ENCODE data around the gene ESR2. TPM values are rescaled to one million over a fixed set of nuclear protein-coding genes. Genes with fewer than 3 reads are reported as not detected.

Gene ESR2
- total and polyA plus RNA-seq, 2 of the 8 experiments (the other 6 are each of a cell fraction or from before 2014, with no cell fraction given), result 0.19 to 0.23 TPM

- POLR2A ChIA-PET (ENCODE audit: partially characterized antibody), result no interaction called here
- TF ChIP-seq KDM4A (IDR thresholded peaks at IDR 0.05; ENCODE audit: low read depth, low read length, severe bottlenecking), result no peak
- no peak for TF ChIP-seq RFX5 (IDR thresholded peaks at IDR 0.05; ENCODE audit: borderline replicate concordance, low read depth, low read length)
- TF ChIP-seq CEBPB (IDR thresholded peaks at IDR 0.05; ENCODE audit: low read depth, low read length), result no peak
- TF ChIP-seq KDM5A (IDR thresholded peaks at IDR 0.05; ENCODE audit: low read length), result no peak
- no peak for TF ChIP-seq BCL11A (IDR thresholded peaks at IDR 0.05; ENCODE audit: low read depth in 2 of 2, low read length in 2 of 2)
- no peak for TF ChIP-seq SUZ12 (IDR thresholded peaks at IDR 0.05; ENCODE audit: low read length)
- no peak for TF ChIP-seq SP1 (IDR thresholded peaks at IDR 0.05; ENCODE audit: low read depth, low read length)
- TF ChIP-seq PHF8 (conservative IDR thresholded peaks at IDR 0.05; ENCODE audit: low read depth, low read length), result no peak
- TF ChIP-seq SIX5 (IDR thresholded peaks at IDR 0.05; ENCODE audit: low read depth, low read length), result no peak
- TF ChIP-seq USF2 (IDR thresholded peaks at IDR 0.05; ENCODE audit: low read length), result no peak
- no peak for TF ChIP-seq YY1 (IDR thresholded peaks at IDR 0.05; ENCODE audit: low read depth, low read length)
- TF ChIP-seq SIN3A (conservative IDR thresholded peaks at IDR 0.05 in 1 of 2, IDR thresholded peaks at IDR 0.05 in 1 of 2; ENCODE audit: low read depth in 1 of 2, low read length in 2 of 2), result no peak
- no peak for TF ChIP-seq HDAC2 (IDR thresholded peaks at IDR 0.05; ENCODE audit: borderline replicate concordance in 1 of 2, low read depth in 2 of 2, low read length in 2 of 2)
- no peak for TF ChIP-seq GABPA (IDR thresholded peaks at IDR 0.05; ENCODE audit: borderline replicate concordance, insufficient read depth, low read length)
These were observed 205.6 kb downstream of the ESR2 start for GRCh38 chr14:64088647-64088964.

More at GRCh38 chr14:64088647-64088964, 205.6 kb downstream of the ESR2 start:
- Histone ChIP-seq H2BK5ac (ENCODE audit: low read depth, low read length) (no peak overlapping the region), H3K4ac (replicated peaks; ENCODE audit: insufficient read length, low read depth, low read length) (no peak overlapping the region), H2AFZ (ENCODE audit: low read length) (no peak overlapping the region), H3K18ac (ENCODE audit: extremely low read depth, low read length) (no peak overlapping the region), H4K5ac (ENCODE audit: insufficient read length, low read depth, low read length) (no peak overlapping the region), H3K4me2 (ENCODE audit: insufficient read depth in 1 of 2, low read depth in 2 of 2, low read length in 2 of 2) (no peak overlapping the region), H3K56ac (replicated peaks; ENCODE audit: insufficient read length, low read depth, low read length) (no peak overlapping the region), H4K8ac (ENCODE audit: extremely low read depth, insufficient read depth, low read length) (no peak overlapping the region), H4K91ac (replicated peaks; ENCODE audit: insufficient read length, low read length) (no peak overlapping the region), H3K23me2 (ENCODE audit: low read depth, low read length) (no peaks in the 10 kb centered on the region), H2BK20ac (ENCODE audit: low read length) (no peak overlapping the region), H2AK5ac (ENCODE audit: low read depth, low read length) (no peak overlapping the region), H2BK120ac (replicated peaks; ENCODE audit: low read depth, low read length) (no peak overlapping the region), H3K27me3 (replicated peaks in 1 of 4; ENCODE audit: control insufficient read depth in 3 of 4, extremely low read depth in 1 of 4, insufficient read depth in 3 of 4, low read length in 3 of 4) (no peaks in the 10 kb centered on the region), H2BK12ac (ENCODE audit: low read depth, low read length) (no peak overlapping the region), H3K79me1 (ENCODE audit: low read depth, low read length) (no peaks in the 10 kb centered on the region), H3K23ac (ENCODE audit: insufficient read length) (no peak overlapping the region), H3K4me1 (replicated peaks in 1 of 4; ENCODE audit: control insufficient read depth in 3 of 4, insufficient read depth in 4 of 4, low read length in 3 of 4) (peaks cover 0 to 6% (median 3%) of the 10 kb centered on the region in 4 experiments; a peak in 3 of 7 replicates), H2BK15ac (ENCODE audit: low read length) (no peak overlapping the region), H3K79me2 (ENCODE audit: control insufficient read depth in 1 of 2, insufficient read depth in 2 of 2, low read length in 2 of 2) (no peaks in the 10 kb centered on the region), H3K14ac (ENCODE audit: insufficient read length) (no peak overlapping the region), H3K27ac (ENCODE audit: low read depth, low read length) (no peak overlapping the region), H3K9me3 (ENCODE audit: insufficient read depth in 2 of 2, low read depth in 1 of 2, low read length in 1 of 2) (no peaks in the 10 kb centered on the region), H3K9ac (replicated peaks in 1 of 4; ENCODE audit: extremely low read depth in 1 of 4, low read depth in 3 of 4, low read length in 3 of 4) (no peak overlapping the region), H3K4me3 (ENCODE audit: extremely low read depth in 1 of 4, insufficient read depth in 2 of 4, low read depth in 3 of 4, low read length in 4 of 4) (no peak overlapping the region), H4K20me1 (replicated peaks in 1 of 2; ENCODE audit: control insufficient read depth in 1 of 2, insufficient read depth in 2 of 2, low read length in 2 of 2) (no peaks in the 10 kb centered on the region), H3K36me3 (ENCODE audit: control insufficient read depth in 2 of 4, insufficient read depth in 4 of 4, low read length in 3 of 4) (peaks cover 0 to 6% (median 1%) of the 10 kb centered on the region in 4 experiments; a peak in 4 of 8 replicates)
- FAIRE-seq (no peak), DNase-seq (ENCODE audit: low read depth in 1 of 2, low spot score in 2 of 2) (no peak)
- CTCF ChIA-PET (ENCODE audit: partially characterized antibody), result interaction anchor here (2.7 kb wide), 1 partner anchor 28 kb away, joined by 6 read pairs; no protein-coding TSS in a partner anchor
